Measurements from ENCODE around the gene PPP2R2B.
A peak's percentile ranks its signal among the peaks of the same experiment; 100 is the strongest.

The PPP2R2B gene

DNA sequence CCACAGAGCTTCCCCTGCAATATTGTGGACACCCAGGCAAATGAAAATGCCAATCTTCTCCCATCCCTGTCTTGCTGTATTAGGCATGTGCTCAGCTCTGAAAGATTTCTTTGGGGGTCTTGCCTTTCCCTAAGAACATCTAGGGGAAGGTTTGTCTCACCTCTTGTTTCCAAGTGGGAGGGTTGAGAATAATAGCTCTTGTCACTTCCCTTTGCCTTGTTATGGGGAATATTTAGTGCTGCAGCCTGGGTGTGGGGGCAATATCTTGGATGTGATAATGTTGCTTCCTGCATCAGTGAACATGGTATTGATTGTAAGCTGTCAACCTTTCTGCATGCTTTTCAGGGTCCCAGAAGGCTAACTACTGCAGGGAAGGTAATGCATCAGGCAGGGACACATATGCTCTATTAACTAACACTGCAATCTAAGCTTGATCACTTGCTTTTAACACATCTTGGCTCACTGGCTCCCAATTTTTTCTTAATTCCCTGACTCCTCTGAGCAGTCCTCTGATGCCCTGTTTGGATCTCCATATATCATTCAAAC lies 296.4 kb downstream of the PPP2R2B start:
- TF ChIP-seq, protein P1, sequence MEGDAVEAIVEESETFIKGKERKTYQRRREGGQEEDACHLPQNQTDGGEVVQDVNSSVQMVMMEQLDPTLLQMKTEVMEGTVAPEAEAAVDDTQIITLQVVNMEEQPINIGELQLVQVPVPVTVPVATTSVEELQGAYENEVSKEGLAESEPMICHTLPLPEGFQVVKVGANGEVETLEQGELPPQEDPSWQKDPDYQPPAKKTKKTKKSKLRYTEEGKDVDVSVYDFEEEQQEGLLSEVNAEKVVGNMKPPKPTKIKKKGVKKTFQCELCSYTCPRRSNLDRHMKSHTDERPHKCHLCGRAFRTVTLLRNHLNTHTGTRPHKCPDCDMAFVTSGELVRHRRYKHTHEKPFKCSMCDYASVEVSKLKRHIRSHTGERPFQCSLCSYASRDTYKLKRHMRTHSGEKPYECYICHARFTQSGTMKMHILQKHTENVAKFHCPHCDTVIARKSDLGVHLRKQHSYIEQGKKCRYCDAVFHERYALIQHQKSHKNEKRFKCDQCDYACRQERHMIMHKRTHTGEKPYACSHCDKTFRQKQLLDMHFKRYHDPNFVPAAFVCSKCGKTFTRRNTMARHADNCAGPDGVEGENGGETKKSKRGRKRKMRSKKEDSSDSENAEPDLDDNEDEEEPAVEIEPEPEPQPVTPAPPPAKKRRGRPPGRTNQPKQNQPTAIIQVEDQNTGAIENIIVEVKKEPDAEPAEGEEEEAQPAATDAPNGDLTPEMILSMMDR (conservative IDR thresholded peaks at IDR 0.05; ENCODE audit: low read depth, low read length) = no peak
- no peak for DNase-seq (ENCODE audit: low read depth)
- H3K4me3 ChIP-seq (ENCODE audit: low read depth, low read length) = no peak overlapping the region

DNA sequence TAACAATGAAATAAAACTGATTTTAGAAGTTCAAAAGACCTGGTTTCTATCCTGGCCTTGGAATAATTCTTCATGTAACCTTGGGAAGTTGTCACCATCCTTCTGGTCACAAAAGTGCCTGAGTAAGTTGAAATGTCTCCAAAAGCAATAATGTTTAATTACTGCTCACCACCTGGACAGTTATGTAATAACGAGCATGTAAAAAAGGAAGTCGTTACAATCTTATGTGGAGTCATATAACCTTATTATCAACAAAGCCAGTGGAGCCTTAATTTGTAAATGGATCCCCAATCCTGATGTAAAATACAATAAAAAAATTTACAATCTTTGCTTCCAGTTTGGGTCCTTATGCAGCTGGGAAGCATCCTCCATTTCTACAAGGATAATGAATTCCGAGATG lies 298.3 kb downstream of the PPP2R2B start:
- DNase-seq (ENCODE audit: low read depth) = no peak
- TF ChIP-seq, protein P1 (conservative IDR thresholded peaks at IDR 0.05; ENCODE audit: low read depth, low read length) = no peak
- no peak overlapping the region for H3K4me3 ChIP-seq (ENCODE audit: low read depth, low read length)

- TF ChIP-seq, protein P1 (conservative IDR thresholded peaks at IDR 0.05; ENCODE audit: low read depth, low read length) = no peak
- DNase-seq (ENCODE audit: low read depth) = no peak
- H3K4me3 ChIP-seq (ENCODE audit: low read depth, low read length) = no peak overlapping the region
Observed at GRCh38 chr5:146574713-146575112, 303.8 kb downstream of the PPP2R2B start.

GRCh38 chr5:146568161-146568560 lies 310.4 kb downstream of the PPP2R2B start:
- DNase-seq (ENCODE audit: low read depth) = no peak
- TF ChIP-seq, protein P1 (conservative IDR thresholded peaks at IDR 0.05; ENCODE audit: low read depth, low read length) = no peak

DNA sequence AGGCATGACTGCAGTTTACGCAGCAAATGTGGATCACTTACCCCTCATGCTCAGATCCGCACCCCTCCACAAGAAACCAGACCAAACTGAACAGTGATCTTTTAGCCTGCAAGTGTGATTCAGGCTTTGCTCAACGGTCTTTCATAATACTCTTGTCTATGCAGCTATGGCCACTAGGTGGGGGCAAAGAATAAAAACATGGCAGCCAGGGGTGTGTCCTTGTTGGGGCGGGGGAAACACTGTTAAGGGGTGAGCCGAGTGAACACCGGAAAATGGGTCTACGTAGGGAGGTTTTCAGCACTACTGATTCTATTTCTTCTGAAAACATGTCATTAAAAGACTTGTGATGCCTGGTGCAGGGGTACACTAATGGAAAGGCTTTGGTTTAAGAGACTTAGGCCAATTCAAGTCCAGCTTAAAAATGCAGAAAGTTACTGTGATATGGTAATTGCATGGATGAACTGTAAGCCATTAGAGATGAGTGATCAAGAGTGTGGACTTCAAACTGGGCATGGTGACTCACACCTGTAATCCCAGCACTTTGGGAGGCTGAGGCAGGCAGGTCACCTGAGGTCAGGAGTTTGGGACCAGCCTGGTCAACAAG lies 312.7 kb downstream of the PPP2R2B start:
- TF ChIP-seq, protein P1 (conservative IDR thresholded peaks at IDR 0.05; ENCODE audit: low read depth, low read length) = peak; percentile 83
- no peak overlapping the region for H3K4me3 ChIP-seq (ENCODE audit: low read depth, low read length)
- peak; percentile 80 for DNase-seq (ENCODE audit: low read depth)

More at GRCh38 chr5:146568161-146568560, 310.4 kb downstream of the PPP2R2B start:
- no peak overlapping the region for H3K4me3 ChIP-seq (ENCODE audit: low read depth, low read length)

- no peak overlapping the region for H3K4me3 ChIP-seq (ENCODE audit: low read depth, low read length)
- DNase-seq (ENCODE audit: low read depth) = no peak
- TF ChIP-seq, protein P1 (conservative IDR thresholded peaks at IDR 0.05; ENCODE audit: low read depth, low read length) = no peak
Observed at GRCh38 chr5:146564007-146564762, 314.4 kb downstream of the PPP2R2B start.
